ENCODE measurements around the gene SDHA.

The SDHA gene

DNA sequence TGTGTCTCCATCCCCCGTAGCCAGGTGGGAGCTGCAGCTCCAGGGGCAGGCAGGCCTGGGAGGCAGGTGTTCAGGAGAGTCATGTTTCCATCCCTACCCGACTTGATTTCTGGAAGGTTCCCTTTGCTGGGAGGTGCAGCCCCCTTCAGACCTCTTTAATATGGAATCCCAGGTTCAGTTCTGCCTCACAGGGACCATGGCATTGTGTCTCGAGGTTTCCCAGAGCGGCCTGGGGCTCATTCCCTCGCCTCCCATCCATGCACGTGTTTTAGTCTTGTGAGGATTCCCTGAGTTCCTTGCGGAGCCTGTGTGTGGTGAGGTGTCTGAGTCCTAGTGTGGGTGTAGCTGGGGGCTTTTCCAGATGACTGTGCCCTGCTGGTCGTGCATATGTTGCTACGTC, 86.9 kb downstream of the SDHA start:
- Histone ChIP-seq H3K9me3 (ENCODE audit: control insufficient read depth, low read length) (no peaks in the 10 kb centered on the region), H3K4me1 (ENCODE audit: control insufficient read depth, insufficient read depth, low read length) (peaks cover 6% of the 10 kb centered on the region), H3K27me3 (ENCODE audit: control insufficient read depth, insufficient read depth, low read length) (no peaks in the 10 kb centered on the region), H3K9ac (ENCODE audit: low read length) (no peak overlapping the region), H3K36me3 (ENCODE audit: control insufficient read depth, insufficient read depth, low read length) (no peaks in the 10 kb centered on the region), H3K4me3 (ENCODE audit: low read length) (no peak overlapping the region)

DNA sequence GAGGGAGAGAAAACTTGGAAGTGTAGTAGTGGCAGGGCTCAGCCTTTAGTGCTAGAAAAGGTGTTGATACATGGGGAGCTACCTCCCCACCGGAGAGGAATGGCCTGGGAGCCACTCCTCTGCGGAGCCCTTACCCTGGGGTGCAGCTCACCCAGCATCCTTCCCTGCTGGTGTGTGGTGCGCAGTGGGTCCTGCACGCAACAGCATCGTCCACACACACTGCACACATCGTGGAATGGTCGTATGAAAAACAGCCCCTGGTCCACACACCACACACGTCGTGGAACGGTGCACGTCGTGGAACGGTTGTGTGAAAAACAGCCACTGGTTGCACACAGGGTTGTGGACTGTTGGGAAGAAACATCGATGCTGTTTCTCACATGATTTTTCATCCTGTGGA, 87.3 kb downstream of the SDHA start:
- Histone ChIP-seq H3K4me1 (ENCODE audit: control insufficient read depth, insufficient read depth, low read length) (peaks cover 7% of the 10 kb centered on the region), H3K27me3 (ENCODE audit: control insufficient read depth, insufficient read depth, low read length) (no peaks in the 10 kb centered on the region), H3K36me3 (ENCODE audit: control insufficient read depth, insufficient read depth, low read length) (no peaks in the 10 kb centered on the region), H3K9ac (ENCODE audit: low read length) (no peak overlapping the region), H3K9me3 (ENCODE audit: control insufficient read depth, low read length) (no peaks in the 10 kb centered on the region), H3K4me3 (ENCODE audit: low read length) (no peak overlapping the region)

DNA sequence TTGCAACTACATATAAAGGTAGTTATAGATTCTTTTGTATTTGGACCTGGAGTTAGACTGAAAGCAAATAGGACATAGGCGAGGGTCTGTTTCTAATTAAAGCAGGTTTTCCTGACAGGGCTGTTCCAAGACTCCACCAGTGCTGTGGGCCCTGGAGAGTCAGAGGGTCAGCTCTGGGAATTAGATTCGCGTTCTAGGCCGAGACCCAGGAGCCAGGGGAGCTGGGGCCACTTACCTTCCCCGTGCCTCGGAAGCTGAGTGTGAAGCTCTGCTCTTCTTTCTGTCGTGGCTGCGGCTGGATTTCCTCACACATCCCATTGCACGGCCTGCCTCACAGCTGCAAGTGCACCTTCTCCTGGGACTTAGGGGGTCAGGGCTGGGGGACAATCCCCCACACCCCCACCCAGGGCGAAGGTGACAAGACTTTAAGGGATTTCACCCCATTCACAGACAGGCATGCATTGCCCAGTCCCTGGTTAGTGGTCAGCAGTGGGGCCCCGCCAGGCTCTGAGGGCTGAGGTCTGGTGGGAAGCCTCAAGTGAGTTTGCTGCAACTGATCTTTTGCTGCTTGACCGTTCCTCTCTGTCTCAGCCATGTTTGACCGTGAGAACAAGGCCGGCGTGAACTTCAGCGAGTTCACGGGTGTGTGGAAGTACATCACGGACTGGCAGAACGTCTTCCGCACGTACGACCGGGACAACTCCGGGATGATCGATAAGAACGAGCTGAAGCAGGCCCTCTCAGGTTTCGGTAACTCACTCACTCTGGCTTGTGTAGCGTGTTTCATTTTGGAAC, 88.1 kb downstream of the SDHA start:
- no peaks in the 10 kb centered on the region for H3K27me3 ChIP-seq (ENCODE audit: control insufficient read depth, insufficient read depth, low read length)
- H3K4me3 ChIP-seq (ENCODE audit: low read length): no peak overlapping the region
- H3K4me1 ChIP-seq (ENCODE audit: control insufficient read depth, insufficient read depth, low read length): peaks cover 12% of the 10 kb centered on the region
- no peaks in the 10 kb centered on the region for H3K36me3 ChIP-seq (ENCODE audit: control insufficient read depth, insufficient read depth, low read length)
- H3K9me3 ChIP-seq (ENCODE audit: control insufficient read depth, low read length): no peaks in the 10 kb centered on the region
- no peak overlapping the region for H3K9ac ChIP-seq (ENCODE audit: low read length)

All from mucosa of stomach (tissue), 1 donor.